HepG2 (cell line): ENCODE results near the gene MARF1. TPM values are rescaled to one million over a fixed set of nuclear protein-coding genes. Genes with fewer than 3 reads are reported as not detected.

ENCODE experiments used
- ADNP ChIP-seq: sonication (generic); formaldehyde crosslinking; IDR thresholded peaks from 2 replicates; pipeline ENCODE4 v1.4.0; 2020; ENCODE audit warnings: missing genetic modification reagents
- ATF7-NPFF ChIP-seq: sonication (generic); formaldehyde crosslinking; IDR thresholded peaks from 2 replicates; pipeline ENCODE4 v1.8.1; 2023; ENCODE audit warnings: mild to moderate bottlenecking, low read depth, missing genetic modification reagents, moderate library complexity
- BHLHE40 ChIP-seq: IDR thresholded peaks from 2 replicates; pipeline ENCODE4 v1.6.1; 2011; ENCODE audit warnings: low read length, improper control_type of control experiment
- EP300 ChIP-seq, 3 experiments: sonication (generic) in 1 of 3; formaldehyde crosslinking in 1 of 3; IDR thresholded peaks; 2 replicates each; pipeline versions ENCODE4 v1.5.1 to v1.6.1; 2011 to 2020; ENCODE audit warnings: low read depth in 2 of 3, low read length in 2 of 3, borderline replicate concordance in 1 of 3, improper control_type of control experiment in 1 of 3, mild to moderate bottlenecking in 1 of 3, missing genetic modification reagents in 1 of 3, moderate library complexity in 1 of 3
- FOXK1 ChIP-seq: sonication (generic); formaldehyde crosslinking; IDR thresholded peaks from 2 replicates; pipeline ENCODE4 v1.4.0; 2020; ENCODE audit warnings: low read depth, missing genetic modification reagents, borderline replicate concordance
- KDM6A ChIP-seq: IDR thresholded peaks from 2 replicates; pipeline ENCODE4 v1.6.1; 2016; ENCODE audit warnings: low read depth
- MIXL1 ChIP-seq: IDR thresholded peaks from 2 replicates; pipeline ENCODE4 v1.6.1; 2016
- PAF1 ChIP-seq: IDR thresholded peaks from 2 replicates; pipeline ENCODE4 v1.6.1; 2016; ENCODE audit warnings: missing genetic modification reagents, missing compliant biosample characterization
- POLR2A ChIP-seq, 2 experiments: IDR thresholded peaks; 2 replicates each; pipeline ENCODE4 v1.6.1; 2011; ENCODE audit warnings: low read depth in 2 of 2, low read length in 2 of 2, mild to moderate bottlenecking in 1 of 2, moderate library complexity in 1 of 2; ENCODE audit not compliant: insufficient read depth in 1 of 2
- PRDM4 ChIP-seq: sonication (generic); formaldehyde crosslinking; IDR thresholded peaks from 2 replicates; pipeline ENCODE4 v1.9.0; 2021; ENCODE audit warnings: missing genetic modification reagents, borderline replicate concordance
- SALL1 ChIP-seq: sonication (generic); formaldehyde crosslinking; IDR thresholded peaks from 2 replicates; pipeline ENCODE4 v1.8.0; 2022; ENCODE audit warnings: mild to moderate bottlenecking, missing genetic modification reagents
- SIX1 ChIP-seq: sonication (generic); formaldehyde crosslinking; IDR thresholded peaks from 2 replicates; pipeline ENCODE4 v1.4.0; 2020; ENCODE audit warnings: missing genetic modification reagents, borderline replicate concordance
- YEATS4 ChIP-seq: sonication (generic); formaldehyde crosslinking; IDR thresholded peaks from 2 replicates; pipeline ENCODE4 v1.4.0; 2020; ENCODE audit warnings: missing genetic modification reagents, borderline replicate concordance
- ZBTB2 ChIP-seq: sonication (generic); formaldehyde crosslinking; IDR thresholded peaks from 2 replicates; pipeline ENCODE4 v1.8.0; 2022; ENCODE audit warnings: low read depth, missing genetic modification reagents
- ZFP36L2 ChIP-seq: sonication (generic); formaldehyde crosslinking; IDR thresholded peaks from 2 replicates; pipeline ENCODE4 v1.4.0; 2020; ENCODE audit warnings: missing genetic modification reagents
- ZFY ChIP-seq: sonication (generic); formaldehyde crosslinking; IDR thresholded peaks from 2 replicates; pipeline ENCODE4 v1.4.0; 2020; ENCODE audit warnings: missing genetic modification reagents
- ZNF460 ChIP-seq: sonication (generic); formaldehyde crosslinking; IDR thresholded peaks from 2 replicates; pipeline ENCODE4 v1.5.1; 2020; ENCODE audit warnings: missing genetic modification reagents, mild to moderate bottlenecking, borderline replicate concordance
- ZNF747 ChIP-seq: sonication (generic); formaldehyde crosslinking; IDR thresholded peaks from 2 replicates; pipeline ENCODE4 v1.8.1; 2023; ENCODE audit warnings: missing genetic modification reagents, mild to moderate bottlenecking, borderline replicate concordance
- ZNF749 ChIP-seq: sonication (generic); formaldehyde crosslinking; IDR thresholded peaks from 2 replicates; pipeline ENCODE4 v1.8.0; 2022; ENCODE audit warnings: mild to moderate bottlenecking, missing genetic modification reagents, moderate library complexity, borderline replicate concordance
- ZNF781 ChIP-seq: sonication (generic); formaldehyde crosslinking; IDR thresholded peaks from 2 replicates; pipeline ENCODE4 v1.5.1; 2020; ENCODE audit warnings: borderline replicate concordance, mild to moderate bottlenecking, missing genetic modification reagents; ENCODE audit errors: not compliant biosample characterization
- polyA plus RNA-seq, 8 experiments: library from polyadenylated mRNA; depleted of rRNA in 3 of 8; stranded (reverse) in 7 of 8; unstranded in 1 of 8; fragments of >200 nt; fragmentation: Illumina TruSeq in 4 of 8; extraction: Trizol in 4 of 8; gene quantifications; 2 replicates each; pipeline versions ENCODE4 v1.2.1 to v1.2.3, GENCODE V29; 2011 to 2016; ENCODE audit warnings: low read depth in 4 of 8, missing spikeins in 1 of 8, mixed read lengths in 1 of 8; ENCODE audit not compliant: insufficient read depth in 1 of 8
- total RNA-seq, 5 experiments: library from RNA; depleted of rRNA; stranded (reverse); fragments of >200 nt; fragmentation: Illumina TruSeq; extraction: Trizol; gene quantifications; 2 replicates each; pipeline ENCODE4 v1.2.3, GENCODE V29; 2016; ENCODE audit warnings: low read depth in 1 of 5
- TF ChIP-seq, protein P1 (sequence below), 2 experiments: sonication (generic) in 1 of 2; formaldehyde crosslinking in 1 of 2; IDR thresholded peaks; 2 replicates each; pipeline versions ENCODE4 v1.4.0 to v1.6.1; 2018 to 2020; ENCODE audit warnings: missing genetic modification reagents in 2 of 2, borderline replicate concordance in 1 of 2, low read depth in 1 of 2, mild to moderate bottlenecking in 1 of 2, missing biosample characterization in 1 of 2

The MARF1 gene
- total and polyA plus RNA-seq, 2 of the 13 experiments (the other 11 are each of a cell fraction or from before 2014, with no cell fraction given), result 8.7 to 20.7 TPM

- TF ChIP-seq PRDM4 (CRISPR knock-in tag) (no peak), YEATS4 (CRISPR knock-in tag) (peak; percentile 70; the same call in 1 of the 2 replicates), SALL1 (CRISPR knock-in tag) (no peak; the same call in none of the 2 replicates), ZNF781 (CRISPR knock-in tag) (no peak), ZFY (CRISPR knock-in tag) (no peak), ZNF747 (CRISPR knock-in tag) (no peak), BHLHE40 (peak; percentile 27; the same call in 1 of the 2 replicates), ZNF749 (CRISPR knock-in tag) (peak; percentile 71; the same call in 1 of the 2 replicates), KDM6A (CRISPR knock-in tag) (peak; percentile 59; the same call in 1 of the 2 replicates), EP300 (IDR thresholded peaks at IDR 0.05; ENCODE audit: low read depth in 2 of 2, low read length in 2 of 2) (peak; percentile 73 to 93; a peak in 3 of 4 replicates), EP300 (CRISPR knock-in tag; IDR thresholded peaks at IDR 0.05; ENCODE audit: borderline replicate concordance) (peak; percentile 24; the same call in 1 of the 2 replicates), POLR2A (IDR thresholded peaks at IDR 0.05; ENCODE audit: insufficient read depth in 1 of 2, low read depth in 2 of 2, low read length in 2 of 2) (no peak), PAF1 (CRISPR knock-in tag) (no peak), MIXL1 (CRISPR knock-in tag) (peak; percentile 92), ZNF460 (CRISPR knock-in tag) (peak; percentile 7; the same call in 1 of the 2 replicates), ADNP (CRISPR knock-in tag) (no peak), ATF7-NPFF (no peak), SIX1 (CRISPR knock-in tag) (peak; percentile 100), FOXK1 (CRISPR knock-in tag) (peak; percentile 90), ZFP36L2 (CRISPR knock-in tag) (no peak), ZBTB2 (CRISPR knock-in tag) (no peak)
- TF ChIP-seq, protein P1, sequence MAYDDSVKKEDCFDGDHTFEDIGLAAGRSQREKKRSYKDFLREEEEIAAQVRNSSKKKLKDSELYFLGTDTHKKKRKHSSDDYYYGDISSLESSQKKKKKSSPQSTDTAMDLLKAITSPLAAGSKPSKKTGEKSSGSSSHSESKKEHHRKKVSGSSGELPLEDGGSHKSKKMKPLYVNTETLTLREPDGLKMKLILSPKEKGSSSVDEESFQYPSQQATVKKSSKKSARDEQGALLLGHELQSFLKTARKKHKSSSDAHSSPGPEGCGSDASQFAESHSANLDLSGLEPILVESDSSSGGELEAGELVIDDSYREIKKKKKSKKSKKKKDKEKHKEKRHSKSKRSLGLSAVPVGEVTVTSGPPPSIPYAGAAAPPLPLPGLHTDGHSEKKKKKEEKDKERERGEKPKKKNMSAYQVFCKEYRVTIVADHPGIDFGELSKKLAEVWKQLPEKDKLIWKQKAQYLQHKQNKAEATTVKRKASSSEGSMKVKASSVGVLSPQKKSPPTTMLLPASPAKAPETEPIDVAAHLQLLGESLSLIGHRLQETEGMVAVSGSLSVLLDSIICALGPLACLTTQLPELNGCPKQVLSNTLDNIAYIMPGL (CRISPR knock-in tag; IDR thresholded peaks at IDR 0.05; ENCODE audit: borderline replicate concordance in 1 of 2, low read depth in 1 of 2), result peak in 1 of 2 experiments; percentile 53; a peak in 2 of 4 replicates
Measured at GRCh38 chr16:15608398-15609285, 34.3 kb downstream of the MARF1 start (continued).
